ENCODE measurements around the gene RHBDL1.
A peak's percentile ranks its signal among the peaks of the same experiment; 100 is the strongest.

RHBDL1 gene

DNA sequence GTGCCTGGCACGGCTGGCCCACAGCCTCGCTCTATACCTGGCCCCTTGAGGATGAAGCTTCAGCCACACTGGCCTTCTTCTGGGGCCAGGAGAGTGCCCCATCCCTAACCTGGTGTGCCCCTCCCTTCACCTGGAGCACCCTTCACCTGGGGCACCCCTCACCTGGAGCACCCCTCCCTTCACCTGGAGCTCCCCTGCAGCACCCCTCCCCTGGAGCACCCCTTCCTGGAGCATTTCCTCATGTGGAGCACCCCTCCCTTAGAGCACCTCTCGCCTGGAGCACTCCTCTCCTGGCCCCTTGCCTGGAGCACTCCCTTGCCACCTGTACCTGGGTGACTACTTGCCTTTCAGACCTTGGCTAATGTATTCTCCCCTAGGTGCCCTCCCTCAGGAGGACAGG is 32.5 kb downstream of the RHBDL1 start:
- peak in 1 of 3 donors; percentile 14 for DNase-seq

DNA sequence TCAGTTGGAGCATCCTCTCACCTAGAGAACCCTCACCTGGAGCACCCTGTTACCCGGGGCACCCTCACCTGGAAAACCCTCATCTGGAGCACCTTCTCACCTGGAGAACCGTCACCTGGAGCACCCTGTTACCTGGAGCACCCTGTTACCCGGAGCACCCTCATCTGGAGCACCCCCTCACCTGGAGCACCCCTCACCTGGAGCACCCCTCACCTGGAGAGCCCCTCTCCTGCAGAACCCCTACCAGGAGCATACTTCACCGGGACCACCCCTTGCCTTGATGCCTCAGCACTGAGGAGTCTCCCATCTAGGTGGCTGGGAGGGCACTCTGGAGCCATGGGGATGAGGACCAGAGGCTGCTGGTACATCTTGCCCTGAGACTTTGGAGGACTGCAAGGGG is 33.5 kb downstream of the RHBDL1 start:
- no peak for DNase-seq

DNA sequence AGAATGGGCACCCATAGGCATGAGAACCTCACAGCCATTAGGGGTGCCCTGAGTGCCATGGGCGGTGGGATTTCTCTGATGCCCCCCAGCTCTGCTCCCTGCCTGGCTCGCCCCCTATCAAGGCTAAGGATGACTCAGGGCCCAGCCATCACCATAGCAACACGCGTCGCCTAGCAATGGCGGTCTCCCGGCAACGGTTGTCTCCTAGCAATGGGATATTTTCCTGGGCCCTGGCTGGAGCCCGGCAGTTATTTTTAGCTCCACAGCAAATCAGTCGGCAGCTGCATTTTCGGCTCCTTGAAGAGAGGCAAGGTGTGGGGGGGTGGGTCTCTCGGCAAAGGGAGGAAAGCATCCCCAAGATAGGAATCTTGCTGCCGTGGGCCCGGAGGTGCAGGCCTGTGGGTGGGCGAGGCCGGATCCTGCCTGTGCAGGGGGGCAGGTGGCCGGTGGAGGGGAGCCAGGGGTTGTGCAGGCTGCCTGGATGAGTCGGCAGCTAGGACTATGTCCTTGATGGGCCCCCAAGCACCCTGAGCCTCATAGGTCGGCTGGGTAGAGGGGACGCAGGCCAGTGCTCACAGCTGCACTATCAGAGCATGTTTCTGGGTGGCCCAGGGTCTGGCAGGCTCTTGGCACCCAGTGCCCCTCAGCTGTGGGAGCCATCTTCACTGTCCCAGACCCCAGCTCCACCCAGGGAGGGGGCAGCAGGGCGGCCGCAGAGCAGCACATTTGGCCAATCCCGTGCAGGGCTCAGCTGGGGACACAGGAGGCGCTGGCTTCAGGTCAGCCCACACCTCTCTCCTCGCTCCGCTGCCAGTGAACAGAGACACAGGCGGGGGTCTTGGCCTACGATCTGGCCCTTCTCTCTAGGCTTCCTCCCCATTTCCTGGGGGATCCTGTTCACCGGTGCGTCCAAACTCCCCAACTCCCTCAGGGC is 34.4 kb downstream of the RHBDL1 start:
- peak; percentile 32 to 37 (median 32) for DNase-seq

DNA sequence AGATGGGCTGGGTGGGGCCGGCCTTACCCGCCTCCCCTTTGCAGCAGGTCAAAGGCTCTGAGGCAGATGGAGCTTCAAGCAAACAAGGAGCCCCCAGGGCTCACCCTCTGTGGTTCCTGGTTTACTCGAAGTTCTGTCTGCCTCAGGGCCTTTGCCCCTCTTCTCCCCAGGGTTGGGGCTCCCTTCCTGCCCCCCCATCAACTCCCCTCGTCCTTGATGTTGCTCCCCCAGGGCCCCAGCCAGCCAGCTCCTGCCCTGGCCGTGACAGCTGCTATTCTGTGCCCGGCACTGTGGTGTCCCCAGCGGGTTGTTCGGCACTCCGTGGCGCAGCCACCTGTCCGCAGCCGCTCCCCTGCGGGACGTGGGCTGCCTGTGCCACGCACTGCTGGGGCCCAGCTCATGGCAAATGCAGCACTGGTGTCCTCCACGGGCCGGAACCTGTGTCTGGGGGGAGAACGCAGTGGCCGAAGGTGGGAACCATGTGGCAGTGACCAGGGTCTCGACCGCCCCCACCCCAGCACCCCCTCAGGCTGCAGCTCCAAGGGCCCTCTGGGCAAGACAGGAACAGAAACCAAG is 35.1 kb downstream of the RHBDL1 start:
- no peak for DNase-seq

DNA sequence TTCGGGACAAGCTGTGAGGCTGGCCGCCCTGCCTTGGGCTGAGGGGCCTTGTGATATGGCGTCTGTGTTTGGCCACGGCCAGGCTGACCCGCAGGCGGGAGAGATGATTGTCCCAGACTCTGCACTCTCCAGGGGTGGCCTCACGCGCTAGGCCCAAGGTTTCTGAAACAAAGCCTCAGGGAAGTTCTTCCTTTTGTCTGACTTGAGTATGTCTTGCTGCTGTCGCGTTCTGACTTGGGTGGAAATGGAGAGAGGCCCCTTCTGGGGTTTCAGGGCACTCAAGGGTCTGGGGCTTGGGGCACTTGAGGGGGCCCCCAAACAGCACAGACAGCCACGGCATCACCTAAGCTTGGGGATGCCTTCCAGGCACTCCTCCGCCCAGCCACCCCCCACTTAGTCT is 35.6 kb downstream of the RHBDL1 start:
- DNase-seq = no peak

DNA sequence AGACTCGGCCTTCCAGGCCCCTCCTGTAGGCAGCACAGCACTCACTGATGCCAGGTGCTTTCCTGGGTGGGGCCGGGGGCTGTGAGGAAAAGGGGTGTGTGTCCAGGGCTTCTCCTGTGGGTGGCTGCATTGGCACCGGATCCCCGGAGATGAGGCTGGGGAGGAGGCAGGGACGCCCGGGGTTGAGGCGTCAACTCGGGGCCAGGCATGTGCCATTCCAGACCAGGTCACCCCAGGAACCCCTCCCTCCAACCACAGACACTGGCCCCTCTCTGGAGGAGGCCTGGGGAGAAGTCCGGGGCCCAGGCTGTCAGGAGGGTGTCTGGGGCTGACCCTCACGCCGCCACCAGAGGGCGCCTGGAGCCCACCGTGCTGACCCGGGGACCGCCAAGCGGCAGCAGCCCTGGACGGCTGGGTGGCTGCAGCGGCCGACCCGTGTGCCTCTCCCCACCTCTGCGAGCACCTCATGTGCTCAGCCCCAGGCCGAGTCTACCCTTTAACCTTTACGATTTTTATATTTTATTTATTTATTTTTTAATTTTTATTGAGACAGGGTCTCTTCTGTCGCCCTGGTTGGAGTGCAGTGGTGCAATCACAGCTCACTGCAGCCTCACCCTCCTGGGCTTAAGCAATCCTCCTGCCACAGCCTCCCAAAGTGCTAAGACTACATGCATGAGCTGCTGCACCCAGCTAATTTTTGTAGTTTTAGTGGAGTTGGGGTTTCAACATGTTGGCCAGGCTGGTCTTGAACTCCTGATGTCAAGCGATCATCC is 36.3 kb downstream of the RHBDL1 start:
- DNase-seq = peak; percentile 83 to 94 (median 88)

DNA sequence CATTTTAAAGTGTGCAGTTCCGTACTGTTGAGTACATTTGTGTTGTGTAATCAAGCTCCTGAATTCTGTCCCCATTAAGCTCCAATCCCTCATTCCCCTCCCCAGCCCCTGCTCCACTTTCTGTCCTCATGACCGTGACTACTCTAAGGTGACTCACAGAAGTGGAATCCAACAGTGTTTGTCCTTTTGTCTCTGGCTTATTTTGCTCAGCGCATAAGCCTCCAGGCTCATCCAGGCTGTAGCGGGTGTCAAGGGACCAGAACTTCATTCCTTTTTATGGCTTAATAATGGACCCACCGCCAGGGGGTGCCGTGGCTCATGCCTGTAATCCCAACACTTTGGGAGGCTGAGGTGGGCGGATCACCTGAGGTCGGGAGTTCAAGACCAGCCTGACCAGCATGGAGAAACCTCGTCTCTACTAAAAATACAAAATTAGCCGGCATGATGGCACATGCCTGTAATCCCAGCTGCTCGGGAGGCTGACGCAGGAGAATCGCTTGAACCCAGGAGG is 37.3 kb downstream of the RHBDL1 start:
- DNase-seq = peak; percentile 62 to 81 (median 67)

DNA sequence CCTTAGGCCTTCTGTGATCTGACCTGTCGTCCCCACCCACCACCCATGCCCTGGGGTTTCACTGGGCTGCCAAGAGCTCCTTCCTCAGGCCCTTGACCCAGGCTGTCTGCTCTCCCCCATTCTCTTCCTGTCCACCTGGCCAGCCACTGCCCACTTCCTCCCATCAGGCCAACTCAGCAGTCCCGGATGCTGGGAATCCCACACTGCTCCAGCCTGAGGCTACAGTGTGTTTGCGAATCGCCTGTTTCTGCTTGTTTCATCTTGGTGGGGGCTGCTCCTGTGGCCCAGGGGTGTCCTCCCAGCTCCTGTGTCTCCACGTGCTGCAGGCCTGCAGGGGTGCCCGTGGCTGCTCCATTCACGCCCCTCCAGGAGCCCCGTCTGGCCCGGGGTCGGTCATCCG is 38.6 kb downstream of the RHBDL1 start:
- no peak for DNase-seq

DNA sequence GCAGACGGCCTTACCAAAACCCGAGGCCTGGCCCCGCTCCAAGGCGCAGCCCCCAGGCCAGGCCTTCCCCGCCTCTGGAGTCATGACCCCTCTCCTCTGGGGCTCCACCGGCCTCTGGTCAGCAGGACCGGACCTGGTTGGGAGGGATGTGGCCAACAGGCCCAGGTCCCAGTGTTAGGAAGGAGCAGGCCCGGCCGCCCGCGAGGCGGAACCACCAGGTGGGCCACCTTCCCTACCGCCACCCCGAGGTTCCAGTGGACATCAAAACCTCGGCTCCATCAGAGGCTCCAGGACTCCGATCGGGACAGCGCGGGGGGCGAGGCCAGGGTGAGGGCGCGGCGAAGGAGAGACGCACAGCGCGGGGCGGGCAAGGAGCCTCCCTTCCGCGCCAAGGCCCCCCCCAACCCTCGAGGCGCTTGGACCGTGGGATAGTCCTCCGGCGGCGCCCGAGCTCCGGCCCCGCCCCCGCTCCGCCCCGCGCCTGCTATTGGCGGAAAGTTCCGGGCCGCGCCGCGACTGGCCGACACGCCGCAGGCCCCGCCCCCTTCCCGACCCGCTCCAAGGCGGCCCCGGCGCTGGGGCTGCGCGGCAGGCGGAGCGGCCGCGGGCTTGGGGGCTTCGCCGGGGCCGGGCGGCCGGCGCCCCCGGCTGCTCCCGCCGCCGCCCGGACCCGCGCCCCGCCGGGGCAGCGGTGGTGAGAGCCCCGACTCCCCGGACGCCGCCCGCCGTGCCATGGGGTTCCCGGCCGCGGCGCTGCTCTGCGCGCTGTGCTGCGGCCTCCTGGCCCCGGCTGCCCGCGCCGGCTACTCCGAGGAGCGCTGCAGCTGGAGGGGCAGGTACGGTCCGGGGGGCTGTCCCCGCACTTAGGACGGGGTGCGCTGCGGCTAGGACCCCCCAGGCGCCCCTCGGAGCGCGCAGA is 39.3 kb downstream of the RHBDL1 start, which contains the start of gene METRN:
TSS of gene METRN (plus strand) at position 561 of the 919 bp plus-strand sequence. CDS start at position 733, 172 bp downstream.
- DNase-seq = peak; percentile 89 to 98 (median 96)

DNA sequence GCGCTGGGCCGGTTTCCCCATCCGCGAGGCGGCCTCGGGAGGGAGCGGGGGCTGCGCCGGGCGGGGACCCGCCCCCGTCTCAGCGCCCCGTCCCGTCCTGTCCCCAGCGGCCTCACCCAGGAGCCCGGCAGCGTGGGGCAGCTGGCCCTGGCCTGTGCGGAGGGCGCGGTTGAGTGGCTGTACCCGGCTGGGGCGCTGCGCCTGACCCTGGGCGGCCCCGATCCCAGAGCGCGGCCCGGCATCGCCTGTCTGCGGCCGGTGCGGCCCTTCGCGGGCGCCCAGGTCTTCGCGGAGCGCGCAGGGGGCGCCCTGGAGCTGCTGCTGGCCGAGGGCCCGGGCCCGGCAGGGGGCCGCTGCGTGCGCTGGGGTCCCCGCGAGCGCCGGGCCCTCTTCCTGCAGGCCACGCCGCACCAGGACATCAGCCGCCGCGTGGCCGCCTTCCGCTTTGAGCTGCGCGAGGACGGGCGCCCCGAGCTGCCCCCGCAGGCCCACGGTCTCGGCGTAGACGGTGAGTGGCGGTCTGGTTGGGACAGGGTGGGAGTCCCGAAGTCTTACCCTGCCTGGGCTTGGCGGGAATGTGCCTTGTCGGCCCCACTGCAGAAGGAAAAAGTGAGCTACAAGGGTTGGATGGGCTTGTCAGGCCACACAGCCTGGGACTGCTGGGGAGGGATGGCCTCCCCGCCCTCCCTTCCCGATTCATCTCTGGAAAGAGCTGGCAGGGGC is 40.2 kb downstream of the RHBDL1 start:
- peak in 2 of 3 donors; percentile 34 to 56 for DNase-seq

DNA sequence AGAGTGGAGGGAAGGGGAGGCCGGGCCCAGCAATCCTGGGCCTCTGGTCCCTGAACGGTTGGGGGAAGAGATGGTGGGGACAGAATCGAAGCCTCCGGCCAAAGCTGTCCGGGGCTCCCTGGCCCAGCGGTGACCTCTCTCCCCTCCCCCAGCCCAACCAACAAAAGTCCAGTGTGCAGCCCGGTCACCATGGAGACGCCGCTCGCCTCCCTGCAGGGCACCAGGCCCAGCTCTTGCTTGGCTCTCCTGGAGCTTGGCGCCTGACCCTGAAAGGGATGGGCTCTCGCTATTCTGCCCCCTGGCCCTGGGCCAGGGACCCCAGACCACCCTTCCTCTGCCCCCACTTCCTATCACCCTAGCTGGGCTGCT is 40.7 kb downstream of the RHBDL1 start:
- DNase-seq = no peak

DNA sequence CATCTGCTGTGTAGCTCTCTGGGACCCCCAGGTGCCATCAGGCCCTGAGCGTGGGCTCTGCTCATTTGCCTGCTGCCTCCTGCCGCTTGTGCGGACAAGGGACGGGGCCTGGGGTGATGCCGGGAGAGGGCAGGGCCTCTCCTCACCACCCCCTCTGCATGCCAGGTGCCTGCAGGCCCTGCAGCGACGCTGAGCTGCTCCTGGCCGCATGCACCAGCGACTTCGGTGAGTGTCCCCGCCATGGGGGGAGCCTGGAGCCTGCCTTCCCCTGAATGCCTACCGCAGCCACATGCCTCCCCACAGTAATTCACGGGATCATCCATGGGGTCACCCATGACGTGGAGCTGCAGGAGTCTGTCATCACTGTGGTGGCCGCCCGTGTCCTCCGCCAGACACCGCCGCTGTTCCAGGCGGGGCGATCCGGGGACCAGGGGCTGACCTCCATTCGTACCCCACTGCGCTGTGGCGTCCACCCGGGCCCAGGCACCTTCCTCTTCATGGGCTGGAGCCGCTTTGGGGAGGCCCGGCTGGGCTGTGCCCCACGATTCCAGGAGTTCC is 41.4 kb downstream of the RHBDL1 start:
- DNase-seq = no peak

DNA sequence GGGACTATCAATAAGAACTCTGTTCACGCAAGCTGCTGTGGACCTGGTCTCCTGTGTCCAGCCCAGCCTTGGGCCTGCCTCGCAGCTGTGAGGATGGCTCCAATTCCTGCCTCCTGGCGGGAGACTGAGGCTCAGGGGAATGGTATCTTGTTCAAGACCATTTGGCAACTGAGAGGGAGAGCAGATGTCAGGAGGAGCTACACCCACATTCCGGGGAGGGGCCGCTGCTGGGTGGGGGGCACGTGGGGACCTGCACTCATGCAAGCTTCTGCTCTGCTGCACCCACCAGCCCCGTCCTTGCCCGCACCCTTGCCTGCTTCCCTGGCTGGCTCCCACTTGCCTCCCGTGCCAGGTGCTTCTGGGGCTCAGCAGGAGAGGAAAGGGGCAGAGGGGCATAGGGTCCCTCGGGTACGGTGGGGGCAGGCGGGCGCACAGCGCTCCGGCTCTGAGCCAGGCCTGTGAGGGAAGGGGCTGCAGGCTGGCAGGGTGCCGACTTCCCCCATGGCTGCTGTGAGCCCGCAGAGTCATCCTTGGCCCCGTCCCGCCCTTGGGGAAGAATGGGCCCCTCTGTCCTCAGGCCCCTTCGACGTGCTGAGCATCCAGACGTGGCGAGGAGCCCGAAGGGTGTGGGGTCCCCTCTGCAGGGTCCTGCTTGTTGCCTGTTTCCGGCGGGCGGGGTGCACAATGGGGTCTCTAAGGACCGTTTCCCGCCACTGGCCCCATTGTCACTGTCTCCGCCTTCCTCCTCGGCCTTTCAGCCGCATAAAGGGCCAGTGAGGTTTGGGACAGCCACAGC is 42.2 kb downstream of the RHBDL1 start:
- no peak for DNase-seq

DNA sequence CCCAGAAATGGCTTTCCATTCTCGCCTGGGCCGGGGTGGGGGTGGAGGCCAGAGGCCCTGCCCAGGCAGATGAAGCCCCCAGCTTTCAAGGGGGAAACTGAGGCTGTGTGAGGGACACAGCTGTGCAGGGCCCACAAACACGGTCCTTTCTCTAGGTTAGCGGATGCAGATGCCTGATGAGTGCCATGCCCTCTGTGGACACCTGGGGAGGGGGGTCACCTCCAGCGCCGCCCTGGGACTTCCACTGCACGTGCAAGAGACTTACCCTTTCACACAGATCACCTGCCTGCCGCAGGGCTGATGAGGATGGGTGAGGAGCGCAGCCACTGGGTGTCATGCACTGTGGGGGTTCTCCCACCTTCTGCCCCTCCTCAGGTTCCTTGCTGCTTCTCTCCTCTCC is 42.9 kb downstream of the RHBDL1 start:
- no peak for DNase-seq

DNA sequence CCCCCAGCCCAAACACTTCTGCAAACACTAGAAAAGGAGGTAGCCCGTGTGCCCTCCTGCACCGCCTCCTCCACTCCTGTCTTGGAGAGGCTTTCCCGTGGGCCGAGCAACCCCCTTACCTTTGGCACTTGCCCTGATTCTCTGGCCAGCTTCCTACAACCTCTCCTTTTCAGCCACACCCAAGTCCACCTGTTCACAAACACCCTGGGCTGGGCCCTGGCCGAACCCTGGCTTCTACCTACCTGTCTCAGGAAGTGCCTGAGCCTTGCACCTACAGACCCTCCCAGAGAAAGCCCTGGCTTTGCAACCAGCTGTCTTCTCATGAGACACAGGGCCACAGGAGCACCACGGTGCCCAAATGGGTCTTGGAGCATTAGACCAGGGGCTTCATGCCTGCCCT is 43.5 kb downstream of the RHBDL1 start:
- DNase-seq = no peak

DNA sequence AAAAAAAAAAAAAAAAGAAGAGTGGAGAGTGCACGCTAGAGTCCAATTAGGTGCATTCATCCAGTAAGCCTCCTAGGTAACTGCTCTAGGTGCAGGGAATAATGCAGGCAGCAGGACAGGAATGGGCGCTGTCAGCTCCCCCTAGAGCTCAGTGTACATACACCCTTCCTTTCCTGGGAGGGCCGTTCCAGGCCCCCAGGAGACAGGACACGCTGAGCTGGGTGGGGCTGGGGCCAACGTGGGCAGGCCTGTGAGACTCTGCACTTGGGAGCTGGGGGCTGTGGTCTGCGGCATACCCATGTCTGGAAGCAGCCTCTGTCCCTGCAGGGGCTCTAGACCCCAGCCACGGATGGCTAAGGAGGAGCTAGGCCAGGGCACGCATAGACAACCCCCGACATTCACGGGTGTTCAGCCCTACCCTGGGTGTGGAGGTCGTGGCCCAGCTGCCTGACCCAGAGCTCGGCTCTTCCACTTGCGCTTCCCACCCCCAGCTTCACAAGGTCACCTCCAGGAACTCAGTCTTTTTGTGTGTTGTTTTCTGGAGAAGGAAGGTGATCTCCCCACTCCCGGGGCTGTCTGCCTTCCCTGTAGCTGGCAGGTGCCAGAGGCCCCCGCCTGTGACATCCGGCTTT is 44.5 kb downstream of the RHBDL1 start:
- DNase-seq = no peak

DNA sequence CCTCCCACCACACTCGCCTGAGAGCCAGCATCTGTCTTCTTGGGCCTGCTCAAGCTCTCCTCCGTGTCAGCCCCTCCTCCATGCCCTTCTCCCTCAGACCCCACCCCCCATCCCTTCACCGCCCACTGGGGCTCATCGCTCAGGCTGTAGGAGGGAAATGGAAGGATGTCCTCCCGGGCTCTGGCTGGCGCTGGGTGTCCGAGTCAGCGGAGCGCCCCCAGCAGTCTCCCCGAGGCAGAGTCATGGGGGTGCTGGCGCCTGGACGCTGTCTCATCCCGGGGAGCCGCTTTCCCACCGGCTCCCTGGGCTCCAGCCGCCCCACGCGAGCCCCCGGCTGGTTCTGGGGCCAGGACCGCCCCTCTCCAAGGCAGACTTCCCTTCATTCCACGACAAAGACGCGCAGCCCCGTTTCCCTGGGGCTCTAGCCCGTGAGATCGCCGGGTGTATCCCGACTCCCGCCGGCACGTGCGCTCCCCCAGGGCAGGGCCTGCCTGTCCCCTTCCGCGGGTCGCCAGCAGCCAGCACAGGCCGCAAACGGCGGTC is 45.0 kb downstream of the RHBDL1 start:
- DNase-seq = peak; percentile 40 to 58 (median 44)

DNA sequence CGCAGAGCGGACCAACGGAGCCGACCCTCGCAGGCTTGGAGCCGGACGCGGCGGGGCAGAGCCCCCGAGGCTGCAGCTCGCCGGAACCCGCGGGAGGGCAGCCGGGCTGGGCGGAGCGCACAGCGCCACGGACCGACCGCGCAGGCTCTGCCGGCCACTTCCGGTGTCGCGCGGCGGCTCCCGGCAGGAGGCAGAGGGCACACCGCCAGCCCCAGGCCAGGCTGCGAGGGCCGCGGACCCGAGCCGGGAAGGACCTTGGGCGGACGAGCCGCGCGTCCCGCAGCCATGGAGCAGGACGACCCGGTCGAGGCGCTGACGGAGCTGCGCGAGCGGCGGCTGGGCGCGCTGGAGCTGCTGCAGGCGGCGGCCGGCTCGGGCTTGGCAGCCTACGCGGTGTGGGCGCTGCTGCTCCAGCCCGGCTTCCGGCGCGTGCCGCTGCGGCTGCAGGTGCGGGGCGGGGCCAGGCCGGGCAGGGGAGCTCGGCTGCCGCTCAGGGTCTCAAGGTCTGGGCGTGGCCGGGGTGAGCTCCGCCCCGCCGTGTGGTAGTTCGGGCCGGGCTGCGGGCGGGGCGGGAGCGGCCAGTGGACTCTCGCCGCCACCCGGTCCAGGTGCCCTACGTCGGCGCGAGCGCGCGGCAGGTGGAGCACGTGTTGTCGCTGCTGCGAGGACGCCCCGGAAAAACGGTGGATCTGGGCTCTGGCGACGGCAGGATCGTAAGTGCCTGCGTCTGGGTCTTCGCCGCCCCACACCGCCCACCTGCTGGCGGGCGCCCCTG is 45.7 kb downstream of the RHBDL1 start, which contains the start of gene ANTKMT:
TSS of gene ANTKMT (plus strand) at position 157 of the 775 bp plus-strand sequence. CDS start at position 286, 129 bp downstream.
- DNase-seq = peak; percentile 75 to 90 (median 81)

Data from suppressor macrophage treated with lipopolysaccharide for 1 hour (primary cell).